Measurements from ENCODE around the gene GUCY1A1.

GUCY1A1 gene

GRCh38 chr4:155659176-155659575, 7.5 kb upstream of the GUCY1A1 start:
- no peak for DNase-seq

GRCh38 chr4:155660436-155660835, 6.2 kb upstream of the GUCY1A1 start:
- no peak for DNase-seq

GRCh38 chr4:155665054-155665453, 1.6 kb upstream of the GUCY1A1 start:
- no peak for DNase-seq

- peak; percentile 7 for DNase-seq
Measured at GRCh38 chr4:155667222-155667567, 547 bp downstream of the GUCY1A1 start.

- no peak for DNase-seq
Measured at GRCh38 chr4:155667568-155668511, 1.2 kb downstream of the GUCY1A1 start.

GRCh38 chr4:155668707-155669220, 2.1 kb downstream of the GUCY1A1 start:
- no peak for DNase-seq

- no peak for DNase-seq
Measured at GRCh38 chr4:155672342-155672741, 5.7 kb downstream of the GUCY1A1 start.

- DNase-seq = no peak
Measured at GRCh38 chr4:155673453-155673979, 6.9 kb downstream of the GUCY1A1 start.

GRCh38 chr4:155674669-155675071, 8.0 kb downstream of the GUCY1A1 start:
- DNase-seq = no peak

- no peak for DNase-seq
Measured at GRCh38 chr4:155675709-155676429, 9.2 kb downstream of the GUCY1A1 start.

GRCh38 chr4:155676430-155676825, 9.8 kb downstream of the GUCY1A1 start:
- DNase-seq = no peak

- no peak for DNase-seq
Measured at GRCh38 chr4:155678011-155678410, 11.4 kb downstream of the GUCY1A1 start.

GRCh38 chr4:155679343-155679742, 12.7 kb downstream of the GUCY1A1 start:
- DNase-seq = no peak

- DNase-seq = no peak
Measured at GRCh38 chr4:155681886-155682285, 15.2 kb downstream of the GUCY1A1 start.

- DNase-seq = no peak
Measured at GRCh38 chr4:155684423-155684822, 17.8 kb downstream of the GUCY1A1 start.

GRCh38 chr4:155684892-155685541, 18.4 kb downstream of the GUCY1A1 start:
- no peak for DNase-seq

- no peak for DNase-seq
Measured at GRCh38 chr4:155687380-155687982, 20.8 kb downstream of the GUCY1A1 start.

GRCh38 chr4:155688211-155688610, 21.6 kb downstream of the GUCY1A1 start:
- no peak for DNase-seq

GRCh38 chr4:155688860-155689259, 22.2 kb downstream of the GUCY1A1 start:
- DNase-seq = no peak

- no peak for DNase-seq
Measured at GRCh38 chr4:155690044-155690837, 23.6 kb downstream of the GUCY1A1 start.

- no peak for DNase-seq
Measured at GRCh38 chr4:155692361-155692760, 25.7 kb downstream of the GUCY1A1 start.

All from stimulated activated CD4-positive, alpha-beta T cell treated with anti-CD3 and anti-CD28 coated beads, Interleukin-1b, Interleukin-23, amount 100 ng/mL, for 48 hours (primary cell).